ENCODE data around the gene CAND2.

- no peak for TF ChIP-seq CTCF (IDR thresholded peaks at IDR 0.05; ENCODE audit: poor library complexity, severe bottlenecking)
- no peak for TF ChIP-seq SMC3 (conservative IDR thresholded peaks at IDR 0.05; ENCODE audit: poor library complexity)
- no peak for TF ChIP-seq POLR2AphosphoS5 (IDR thresholded peaks at IDR 0.05)
- TF ChIP-seq RAD21 (conservative IDR thresholded peaks at IDR 0.05), result no peak
- no peak for TF ChIP-seq REST (IDR thresholded peaks at IDR 0.05; ENCODE audit: borderline replicate concordance)
- TF ChIP-seq EZH2 (IDR thresholded peaks at IDR 0.05; ENCODE audit: borderline replicate concordance, insufficient read depth, low read length, poor library complexity, severe bottlenecking), result no peak
- TF ChIP-seq TAF1 (IDR thresholded peaks at IDR 0.05; ENCODE audit: low read depth), result no peak
- TF ChIP-seq MXI1 (conservative IDR thresholded peaks at IDR 0.05; ENCODE audit: poor library complexity, severe bottlenecking), result no peak
- TF ChIP-seq EP300 (conservative IDR thresholded peaks at IDR 0.05; ENCODE audit: poor library complexity, severe bottlenecking), result no peak
These were observed 5.0 kb upstream of the CAND2 start for GRCh38 chr3:12791430-12791829.

All from neural cell (in vitro differentiated cells).